Panc1 (cell line): ENCODE data around the gene DAB2IP. TPM values are rescaled to one million over a fixed set of nuclear protein-coding genes. Genes with fewer than 3 reads are reported as not detected.

Experiments used
- ATAC-seq: fragments of 200-7000 bp; cut with Tn5 transposase; 2 replicates; pipeline ENCODE4 v1.9.1; 2020; ENCODE audit warnings: mild to moderate bottlenecking, moderate library complexity
- BruUV-seq: library from RNA; stranded (reverse); fragments of 400-500 nt; replicated peaks from 2 replicates; lab custom pipeline; 2021; lab: Mats Ljungman, UMichigan
- CTCF ChIA-PET: fragments of 300-600 bp; sonication (Branson Sonifier 250); formaldehyde crosslinking; loops from one replicate; lab custom pipeline; 2022; ENCODE audit warnings: antibody characterized with exemption; lab: Charles Lee
- POLR2A ChIA-PET: fragments of 300-600 bp; sonication (Branson Sonifier 250); formaldehyde crosslinking; loops from one replicate; lab custom pipeline; 2022; ENCODE audit warnings: antibody characterized with exemption; lab: Charles Lee
- DNase-seq: peaks from one replicate; pipeline ENCODE4 v3.0.0-alpha.2; 2010; ENCODE audit warnings: low read depth, low spot score
- H3K27ac ChIP-seq: 2 replicates; pipeline ENCODE4 v1.5.1; 2011; ENCODE audit warnings: mild to moderate bottlenecking, low read length, inconsistent platforms
- H3K27me3 ChIP-seq: fragments of 200-500 bp; sonication (Bioruptor generic); 2 replicates; pipeline ENCODE4 v1.6.0; 2014; ENCODE audit warnings: low read length, inconsistent platforms; ENCODE audit not compliant: control insufficient read depth, insufficient read depth
- H3K36me3 ChIP-seq: fragments of 200-500 bp; sonication (Bioruptor generic); 2 replicates; pipeline ENCODE4 v1.5.1; 2014; ENCODE audit warnings: inconsistent platforms, mild to moderate bottlenecking, low read length, moderate library complexity; ENCODE audit not compliant: control insufficient read depth, insufficient read depth
- H3K4me1 ChIP-seq: 2 replicates; pipeline ENCODE4 v1.5.1; 2011; ENCODE audit warnings: inconsistent platforms, mild to moderate bottlenecking, low read length, moderate library complexity; ENCODE audit not compliant: control insufficient read depth, insufficient read depth
- H3K4me3 ChIP-seq, 2 experiments: 2 replicates each; pipeline ENCODE4 v1.5.1; 2011 to 2012; ENCODE audit warnings: low read depth in 2 of 2, low read length in 2 of 2, mild to moderate bottlenecking in 2 of 2, inconsistent platforms in 1 of 2, moderate library complexity in 1 of 2
- H3K9me3 ChIP-seq: fragments of 200-500 bp; sonication (Bioruptor generic); 2 replicates; pipeline ENCODE4 v1.5.1; 2014; ENCODE audit warnings: low read depth, mild to moderate bottlenecking, inconsistent platforms, low read length, moderate library complexity; ENCODE audit not compliant: control insufficient read depth, insufficient read depth
- CTCF ChIP-seq: fragments of 450-650 bp; IDR thresholded peaks from 2 replicates; pipeline ENCODE4 v1.5.1; 2017; ENCODE audit warnings: mild to moderate bottlenecking
- POLR2AphosphoS5 ChIP-seq: IDR thresholded peaks from 2 replicates; pipeline ENCODE4 v1.6.1; 2012; ENCODE audit warnings: mild to moderate bottlenecking, low read depth, low read length, moderate library complexity
- REST ChIP-seq, 2 experiments: IDR thresholded peaks; 2 replicates each; pipeline ENCODE4 v1.6.1; 2011 to 2012; ENCODE audit warnings: low read depth in 2 of 2, control low read depth in 1 of 2, low read length in 1 of 2, mild to moderate bottlenecking in 1 of 2, moderate library complexity in 1 of 2; ENCODE audit not compliant: insufficient read depth in 1 of 2
- SIN3A ChIP-seq: IDR thresholded peaks from 2 replicates; pipeline ENCODE4 v1.6.1; 2012; ENCODE audit warnings: low read depth, mild to moderate bottlenecking, low read length, moderate library complexity, borderline replicate concordance; ENCODE audit not compliant: insufficient read depth
- TCF7L2 ChIP-seq: IDR thresholded peaks from 2 replicates; pipeline ENCODE4 v1.6.1; 2011; ENCODE audit warnings: mild to moderate bottlenecking, low read depth, low read length, inconsistent platforms
- in situ Hi-C: cut with HindIII; loops from 2 replicates; pipeline ENCODE4 v1.10.0; 2016; ENCODE audit warnings: low sequenced_read_pairs, low pct_unique_long_range_greater_than_20kb
- intact Hi-C: fragments of 100-400 bp; cut with micrococcal nuclease; formaldehyde crosslinking; loops from one replicate; pipeline ENCODE4 v1.10.0; 2022; ENCODE audit not compliant: unreplicated experiment
- total RNA-seq: library from RNA; stranded (reverse); gene quantifications from one replicate; pipeline ENCODE4 v1.2.1, GENCODE V29; 2021; ENCODE audit not compliant: unreplicated experiment

The DAB2IP gene
- total RNA-seq, 1 experiment from 2014 or later = 18.4 TPM

- Histone ChIP-seq H3K27ac (no peak overlapping the region), H3K36me3 (no peaks in the 10 kb centered on the region), H3K9me3 (no peaks in the 10 kb centered on the region), H3K27me3 (no peaks in the 10 kb centered on the region), H3K4me1 (no peaks in the 10 kb centered on the region), H3K4me3 (no peak overlapping the region)
- DNase-seq (no peak), ATAC-seq (no peak)
- TF ChIP-seq TCF7L2 (no peak), CTCF (no peak), REST (IDR thresholded peaks at IDR 0.05; ENCODE audit: insufficient read depth in 1 of 2, low read depth in 2 of 2, low read length in 1 of 2) (no peak), SIN3A (no peak), POLR2AphosphoS5 (no peak)
- BruUV-seq = no TSS peak
- in situ Hi-C loops (no loop called here), intact Hi-C loops (no loop called here)
- CTCF ChIA-PET = no interaction called here
- POLR2A ChIA-PET = no interaction called here
Measured at GRCh38 chr9:121765021-121765950, 113.9 kb downstream of the DAB2IP start.

- H3K9me3 ChIP-seq = no peaks in the 10 kb centered on the region
- intact Hi-C loops = no loop called here
- no peaks in the 10 kb centered on the region for H3K4me1 ChIP-seq
- no peak for TF ChIP-seq REST (IDR thresholded peaks at IDR 0.05; ENCODE audit: insufficient read depth in 1 of 2, low read depth in 2 of 2, low read length in 1 of 2)
- TF ChIP-seq POLR2AphosphoS5 = no peak
- no peak for TF ChIP-seq CTCF
- no peak for TF ChIP-seq TCF7L2
- no peak for TF ChIP-seq SIN3A
- in situ Hi-C loops = no loop called here
- H3K36me3 ChIP-seq = no peaks in the 10 kb centered on the region
- CTCF ChIA-PET = no interaction called here
- H3K27ac ChIP-seq = no peak overlapping the region
- DNase-seq (no peak), ATAC-seq (no peak)
- no peaks in the 10 kb centered on the region for H3K27me3 ChIP-seq
- no TSS peak for BruUV-seq
- no peak overlapping the region for H3K4me3 ChIP-seq
- POLR2A ChIA-PET = no interaction called here
Measured at GRCh38 chr9:121766081-121766683, 114.7 kb downstream of the DAB2IP start.
